ENCODE results near the gene MDK.

- TF ChIP-seq POLR2A (IDR thresholded peaks at IDR 0.05; ENCODE audit: low read depth, low read length) (no peak), PAX5 (IDR thresholded peaks at IDR 0.05; ENCODE audit: insufficient read depth, low read length, severe bottlenecking) (no peak), SPI1 (IDR thresholded peaks at IDR 0.05; ENCODE audit: low read depth, low read length) (no peak), POLR2AphosphoS5 (IDR thresholded peaks at IDR 0.05; ENCODE audit: low read depth, low read length) (no peak), TAF1 (IDR thresholded peaks at IDR 0.05; ENCODE audit: low read depth, low read length) (no peak), POU2F2 (IDR thresholded peaks at IDR 0.05; ENCODE audit: low read depth, low read length) (no peak)
These were observed 14.8 kb upstream of the MDK start for GRCh38 chr11:46366661-46367161.
